GM19438 (cell line): ENCODE results near the gene LRMDA.

Experiments
- ATAC-seq: cut with Tn5 transposase; IDR thresholded peaks from one replicate; pipeline ENCODE4 v1.9.1; 2021; ENCODE audit warnings: low read depth; ENCODE audit not compliant: unreplicated experiment

The LRMDA gene

GRCh38 chr10:75883081-75884072 lies 452.0 kb downstream of the LRMDA start:
- ATAC-seq = no peak

GRCh38 chr10:75884808-75885207 lies 453.4 kb downstream of the LRMDA start:
- no peak for ATAC-seq

- no peak for ATAC-seq
Measured at GRCh38 chr10:75887369-75887768, 455.9 kb downstream of the LRMDA start.

- ATAC-seq = no peak
Measured at GRCh38 chr10:75887992-75888680, 456.7 kb downstream of the LRMDA start.

- ATAC-seq = no peak
Measured at GRCh38 chr10:75889051-75889450, 457.6 kb downstream of the LRMDA start.

GRCh38 chr10:75894761-75895160 lies 463.3 kb downstream of the LRMDA start:
- ATAC-seq = no peak

- ATAC-seq = no peak
Measured at GRCh38 chr10:75895259-75895658, 463.8 kb downstream of the LRMDA start.

- ATAC-seq = no peak
Measured at GRCh38 chr10:75899816-75900390, 468.5 kb downstream of the LRMDA start.

- ATAC-seq = no peak
Measured at GRCh38 chr10:75902816-75903215, 471.4 kb downstream of the LRMDA start.

GRCh38 chr10:75904499-75905283 lies 473.3 kb downstream of the LRMDA start:
- ATAC-seq = no peak

- ATAC-seq = no peak
Measured at GRCh38 chr10:75905490-75905889, 474.1 kb downstream of the LRMDA start.

- no peak for ATAC-seq
Measured at GRCh38 chr10:75910032-75910431, 478.6 kb downstream of the LRMDA start.

GRCh38 chr10:75911426-75911825 lies 480.0 kb downstream of the LRMDA start:
- no peak for ATAC-seq

GRCh38 chr10:75916906-75917305 lies 485.5 kb downstream of the LRMDA start:
- no peak for ATAC-seq

- no peak for ATAC-seq
Measured at GRCh38 chr10:75919913-75920312, 488.5 kb downstream of the LRMDA start.

GRCh38 chr10:75922435-75922834 lies 491.0 kb downstream of the LRMDA start:
- ATAC-seq = no peak

- ATAC-seq = no peak
Measured at GRCh38 chr10:75924309-75924902, 493.0 kb downstream of the LRMDA start.

GRCh38 chr10:75925999-75926398 lies 494.6 kb downstream of the LRMDA start:
- ATAC-seq = no peak

- ATAC-seq = no peak
Measured at GRCh38 chr10:75926763-75927162, 495.3 kb downstream of the LRMDA start.

GRCh38 chr10:75928231-75928630 lies 496.8 kb downstream of the LRMDA start:
- no peak for ATAC-seq
